LNCaP clone FGC (cell line): ENCODE data around the gene CP.

Experiments used
- DNase-seq: peaks from one replicate; pipeline ENCODE4 v3.0.0-alpha.2; 2011; ENCODE audit warnings: low read depth
- H3K4me3 ChIP-seq: 2 replicates; pipeline ENCODE4 v1.5.1; 2011; ENCODE audit warnings: mild to moderate bottlenecking, low read depth, low read length, control low read depth
- CTCF ChIP-seq: IDR thresholded peaks from 2 replicates; pipeline ENCODE4 v1.5.1; 2012; ENCODE audit warnings: mild to moderate bottlenecking; ENCODE audit not compliant: control insufficient read depth, insufficient read depth; ENCODE audit errors: extremely low read depth

Gene CP

GRCh38 chr3:149167898-149168297 lies 53.7 kb downstream of the CP start:
- DNase-seq = no peak
- no peak for TF ChIP-seq CTCF

GRCh38 chr3:149163066-149163465 lies 58.6 kb downstream of the CP start:
- no peak overlapping the region for H3K4me3 ChIP-seq
- DNase-seq = no peak
- no peak for TF ChIP-seq CTCF

More at GRCh38 chr3:149167898-149168297, 53.7 kb downstream of the CP start:
- H3K4me3 ChIP-seq = no peak overlapping the region

GRCh38 chr3:149162007-149162406 lies 59.6 kb downstream of the CP start:
- no peak for DNase-seq
- no peak overlapping the region for H3K4me3 ChIP-seq
- TF ChIP-seq CTCF = no peak

DNA sequence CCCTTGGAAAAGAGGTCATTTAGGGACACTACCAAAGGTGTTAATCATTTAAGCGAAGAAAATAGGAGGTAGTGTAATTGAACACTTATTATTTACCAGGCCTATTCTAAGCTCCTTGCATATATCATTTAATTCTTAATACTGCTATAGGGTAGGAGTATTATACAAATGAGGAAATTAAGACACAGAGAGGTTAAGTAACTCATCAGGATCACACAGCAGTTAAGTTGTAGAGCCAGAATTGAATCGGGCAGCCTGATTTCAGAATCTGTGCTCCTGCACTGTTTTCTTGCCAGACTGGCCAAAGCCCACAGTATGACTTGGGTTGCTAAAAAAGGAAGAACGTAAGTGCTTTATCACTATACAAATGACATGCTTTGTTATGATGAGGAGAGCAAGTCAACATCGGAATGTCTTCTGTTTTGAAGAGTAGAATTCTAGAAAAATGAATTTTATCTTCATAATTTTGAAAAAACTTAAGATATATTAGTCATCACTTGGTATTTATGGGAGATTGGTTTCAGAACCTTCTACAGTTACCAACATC lies 60.8 kb downstream of the CP start:
- no peak for DNase-seq
- TF ChIP-seq CTCF = no peak
- H3K4me3 ChIP-seq = no peak overlapping the region

DNA sequence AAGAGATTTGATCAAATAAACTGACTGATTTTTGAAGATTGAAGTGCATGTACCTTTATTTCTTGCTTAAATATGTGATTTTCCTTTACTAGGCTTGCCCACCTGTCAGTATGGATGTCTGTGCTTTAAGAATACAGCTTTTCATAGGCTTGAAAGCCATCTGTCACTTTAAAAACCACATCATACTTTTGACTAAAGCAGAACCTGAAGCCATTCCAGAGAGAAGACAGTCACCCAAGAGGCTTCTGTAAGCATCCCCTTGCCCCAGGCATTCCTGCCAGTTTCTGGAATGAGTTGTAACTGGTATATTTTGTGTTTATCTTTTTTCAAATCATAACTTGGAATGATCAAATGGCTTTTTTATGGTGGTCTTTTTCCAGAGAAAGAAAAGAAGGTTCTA lies 68.2 kb downstream of the CP start:
- TF ChIP-seq CTCF = no peak
- no peak for DNase-seq
- H3K4me3 ChIP-seq = no peak overlapping the region

DNA sequence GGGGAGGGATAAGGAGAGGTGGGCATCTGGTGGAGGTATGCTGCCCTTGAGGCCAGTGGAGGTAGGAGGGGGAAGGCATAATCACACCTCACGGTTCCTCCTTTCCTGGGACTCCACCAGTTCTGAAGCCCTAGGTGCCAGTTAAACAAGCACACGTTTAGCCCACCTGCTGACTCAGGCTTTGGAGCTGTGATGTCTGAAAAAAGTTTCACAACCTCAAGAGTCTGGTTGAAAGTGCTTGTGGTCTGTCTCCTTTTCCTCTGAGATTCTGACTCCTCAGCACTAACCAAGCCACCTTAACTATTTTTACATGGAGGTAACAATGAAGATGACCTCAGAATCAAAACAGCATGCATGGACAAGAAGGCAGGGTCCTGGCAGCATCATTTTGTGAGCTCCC lies 69.2 kb downstream of the CP start:
- DNase-seq = no peak
- no peak overlapping the region for H3K4me3 ChIP-seq
- TF ChIP-seq CTCF = no peak

GRCh38 chr3:149151843-149152242 lies 69.8 kb downstream of the CP start:
- TF ChIP-seq CTCF = no peak
- H3K4me3 ChIP-seq = no peak overlapping the region
- DNase-seq = no peak
